IPS DF 4.7 (cell line): ENCODE results near the gene SPRYD7.
A peak's percentile ranks its signal among the peaks of the same experiment; 100 is the strongest.
"Not testable (repeated sequence)": the region's sequence is repeated elsewhere in the genome, so short reads cannot be mapped to it uniquely, and the experiment has no call there.

Experiments used
- DNase-seq: peaks from one replicate; pipeline ENCODE4 v3.0.0-alpha.2; 2013; ENCODE audit warnings: low spot score; ENCODE audit errors: extremely low read depth

The SPRYD7 gene

GRCh38 chr13:49933511-49933910 is 2.6 kb downstream of the SPRYD7 start:
- DNase-seq, result no peak

GRCh38 chr13:49932868-49933267 is 3.3 kb downstream of the SPRYD7 start:
- no peak for DNase-seq

DNA sequence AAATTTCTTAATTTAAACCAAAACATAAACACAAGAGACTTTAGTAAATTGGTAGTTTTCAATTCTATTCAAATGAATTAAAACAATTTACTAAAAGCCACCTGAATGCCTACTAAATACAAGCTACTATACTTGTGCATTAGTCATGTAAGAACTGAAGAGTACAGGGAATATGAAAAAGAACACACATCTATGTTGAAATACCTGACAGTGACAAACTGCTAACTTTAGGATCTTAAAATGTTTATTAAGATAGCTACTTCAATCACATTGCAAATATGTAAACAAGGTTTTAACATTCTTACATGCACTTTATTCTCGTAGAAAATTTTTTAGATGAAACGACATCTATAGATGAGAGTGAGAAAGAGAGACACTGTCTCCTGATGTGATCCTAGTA is 4.1 kb downstream of the SPRYD7 start:
- DNase-seq, result no peak

- DNase-seq, result no peak
These were observed 8.4 kb downstream of the SPRYD7 start for GRCh38 chr13:49927755-49928154.

GRCh38 chr13:49925881-49926418 is 10.2 kb downstream of the SPRYD7 start:
- no peak for DNase-seq

DNA sequence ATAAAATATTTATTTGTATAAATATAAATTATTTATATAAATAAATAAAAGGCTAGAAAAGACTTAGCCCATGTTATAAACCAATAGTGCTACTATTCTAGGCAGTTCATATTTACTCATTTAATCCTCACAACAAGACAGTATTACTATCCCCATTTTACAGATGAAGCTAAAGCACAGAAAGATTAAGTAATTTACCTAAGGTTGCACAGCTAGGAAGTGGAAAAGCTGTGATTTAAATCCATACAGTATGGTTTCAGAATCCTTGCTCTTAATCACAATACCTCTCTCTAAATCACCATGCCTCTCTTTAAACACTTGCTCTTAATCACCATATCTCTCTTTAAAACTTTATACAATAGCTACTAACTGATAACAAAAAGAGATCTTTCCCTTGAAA is 13.8 kb downstream of the SPRYD7 start:
- DNase-seq, result no peak

GRCh38 chr13:49920969-49921368 is 15.2 kb downstream of the SPRYD7 start:
- not testable (repeated sequence) for DNase-seq

DNA sequence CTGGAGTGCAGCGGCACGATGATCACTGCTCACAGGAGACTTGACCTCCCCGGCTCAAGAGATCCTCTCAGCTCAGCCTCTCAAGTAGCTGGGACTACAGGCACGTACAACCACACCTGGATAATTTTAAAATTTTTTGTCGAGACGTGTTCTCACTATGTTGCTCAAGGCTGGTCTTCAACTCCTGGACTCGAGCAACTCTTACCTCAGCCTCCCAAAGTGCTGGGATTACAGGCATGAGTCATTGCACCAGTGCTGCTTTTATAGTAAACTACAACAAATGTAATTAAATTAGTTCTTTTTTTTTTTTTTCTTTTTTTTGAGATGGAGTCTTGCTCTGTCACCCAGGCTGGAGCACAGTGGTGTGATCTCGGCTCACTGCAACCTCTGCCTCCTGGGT is 18.0 kb downstream of the SPRYD7 start:
- DNase-seq, result not testable (repeated sequence)

DNA sequence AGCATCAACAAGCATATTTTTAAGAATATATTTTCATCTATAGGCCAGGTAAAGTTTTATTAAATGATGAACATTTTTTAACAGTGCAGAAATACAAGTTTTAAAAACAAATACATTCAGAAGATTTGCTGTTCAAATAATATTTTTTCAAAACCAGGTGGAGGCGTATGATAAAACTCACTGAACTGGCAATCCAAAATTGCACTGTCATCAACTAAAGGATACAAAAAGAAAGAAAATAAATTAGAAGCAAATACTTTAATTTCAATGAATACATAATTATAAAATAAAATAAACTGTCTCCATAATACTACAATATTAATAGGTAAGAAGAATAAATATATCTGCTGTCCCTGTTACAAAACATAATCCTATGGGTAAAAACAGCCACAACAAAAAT is 21.2 kb downstream of the SPRYD7 start:
- DNase-seq, result no peak

DNA sequence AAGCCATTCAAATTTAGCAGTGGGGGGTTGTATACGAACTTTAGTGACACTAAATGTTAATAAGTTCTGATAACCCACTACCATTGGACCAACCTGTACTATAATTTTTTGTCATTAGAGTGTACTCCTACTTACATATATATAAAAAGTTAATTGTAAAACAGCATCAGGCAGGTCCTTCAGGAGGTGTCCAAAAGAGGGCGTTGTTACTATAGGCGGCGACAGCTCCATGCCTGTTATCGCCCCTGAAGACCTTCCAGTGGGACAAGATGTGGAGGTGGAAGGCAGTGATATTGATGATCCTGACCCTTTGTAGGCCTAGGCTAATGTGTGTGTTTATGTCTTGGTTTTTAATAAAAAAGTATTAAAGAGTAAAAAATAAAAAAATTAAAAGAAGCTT is 27.5 kb downstream of the SPRYD7 start:
- no peak for DNase-seq

DNA sequence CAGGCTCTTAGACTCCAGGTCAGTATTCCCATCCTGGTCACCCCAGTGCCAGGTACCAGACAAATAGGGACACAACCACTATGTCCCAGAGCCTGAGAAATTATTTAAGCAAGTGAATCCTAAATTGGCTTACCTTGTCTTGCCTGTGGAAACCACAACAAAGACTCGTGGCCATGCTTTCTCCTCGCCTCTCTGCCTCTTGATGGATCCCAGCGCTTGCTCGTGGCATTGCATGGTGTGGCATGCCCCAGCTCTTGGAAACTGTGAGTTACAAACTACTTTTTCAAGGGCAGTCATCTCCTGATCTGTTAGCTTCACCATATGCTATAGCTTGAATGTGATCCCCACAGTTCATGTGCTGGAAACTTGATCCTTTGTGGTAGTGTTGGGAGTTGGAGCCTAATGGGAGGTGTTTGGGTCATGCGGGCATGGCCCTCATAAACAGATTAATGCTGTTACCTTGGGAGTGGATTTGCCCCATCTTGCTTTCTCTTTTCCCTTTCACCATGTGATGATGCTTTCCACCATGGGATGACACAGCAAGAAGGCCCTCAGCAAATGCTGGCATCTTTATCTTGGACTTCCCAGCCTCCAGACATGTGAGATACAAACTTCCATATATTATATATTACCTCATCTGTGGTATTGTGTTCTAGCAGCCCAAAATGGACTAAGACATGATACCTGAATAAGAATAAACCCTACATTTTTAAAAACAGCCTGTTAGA is 31.2 kb downstream of the SPRYD7 start:
- no peak for DNase-seq

DNA sequence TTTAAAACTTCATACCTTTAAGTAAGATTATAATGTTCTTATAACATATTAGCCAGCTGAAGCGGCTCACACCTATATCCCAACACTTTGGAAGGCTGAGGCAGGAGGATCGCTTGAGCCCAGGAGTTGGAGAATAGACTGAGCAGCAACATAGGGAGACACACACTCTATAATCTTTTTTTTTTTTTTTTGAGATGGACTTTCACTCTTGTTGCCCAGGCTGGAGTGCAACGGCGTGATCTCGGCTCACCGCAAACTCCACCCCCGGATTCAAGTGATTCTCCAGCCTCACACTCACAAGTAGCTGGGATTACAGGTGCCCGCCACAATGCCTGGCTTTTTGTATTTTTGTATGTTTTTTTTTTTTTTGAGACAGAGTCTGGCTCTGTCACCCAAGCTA is 37.3 kb downstream of the SPRYD7 start:
- no peak for DNase-seq

- DNase-seq, result no peak
These were observed 38.4 kb downstream of the SPRYD7 start for GRCh38 chr13:49897713-49898112.

- no peak for DNase-seq
These were observed 40.3 kb downstream of the SPRYD7 start for GRCh38 chr13:49895826-49896225.

DNA sequence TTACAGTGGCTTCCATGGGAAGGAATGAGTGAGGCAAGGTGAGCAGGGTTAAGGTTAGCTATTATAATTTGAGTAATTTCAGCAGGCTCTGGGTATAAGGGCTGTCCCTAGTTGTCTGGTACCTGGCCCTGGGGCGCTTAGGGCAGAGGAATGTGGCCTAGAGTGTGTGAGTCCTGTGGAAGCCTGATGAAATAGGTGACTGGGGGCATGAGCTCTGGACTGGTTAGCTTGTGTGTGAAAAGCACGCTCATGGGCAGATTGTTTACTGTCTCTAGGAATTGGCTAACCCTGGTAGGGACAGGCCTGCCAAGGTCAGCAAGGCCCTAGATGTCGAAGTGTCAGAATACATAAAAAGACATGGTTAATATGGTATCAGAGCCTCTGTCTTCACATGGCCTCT is 42.5 kb downstream of the SPRYD7 start:
- no peak for DNase-seq

- DNase-seq, result no peak
These were observed 45.8 kb downstream of the SPRYD7 start for GRCh38 chr13:49890376-49890775.

- no peak for DNase-seq
These were observed 57.5 kb downstream of the SPRYD7 start for GRCh38 chr13:49878682-49879081.

- peak; percentile 2 for DNase-seq
These were observed 58.4 kb downstream of the SPRYD7 start for GRCh38 chr13:49877629-49878218.

DNA sequence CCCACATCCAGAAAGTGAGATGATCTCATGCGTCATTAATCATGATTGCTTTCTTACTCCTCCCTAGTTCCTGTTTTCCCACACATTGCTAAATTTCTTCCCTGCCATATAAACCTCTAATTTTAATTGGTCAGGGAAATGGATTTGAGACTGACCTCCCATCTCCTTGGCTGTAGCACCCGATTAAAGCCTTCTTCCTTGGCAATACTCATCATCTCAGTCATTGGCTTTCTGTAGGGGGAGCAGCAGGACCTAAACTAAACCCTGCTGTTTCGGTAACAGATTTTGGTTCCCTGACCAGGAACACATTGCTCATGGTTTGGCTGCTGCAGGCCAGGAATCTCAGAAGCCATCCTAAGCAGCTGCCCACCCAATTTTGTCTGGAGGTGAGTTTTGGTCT is 61.7 kb downstream of the SPRYD7 start:
- no peak for DNase-seq

GRCh38 chr13:49869519-49869918 is 66.6 kb downstream of the SPRYD7 start:
- no peak for DNase-seq

GRCh38 chr13:49867834-49868233 is 68.3 kb downstream of the SPRYD7 start:
- no peak for DNase-seq

GRCh38 chr13:49865218-49865617 is 70.9 kb downstream of the SPRYD7 start:
- no peak for DNase-seq

DNA sequence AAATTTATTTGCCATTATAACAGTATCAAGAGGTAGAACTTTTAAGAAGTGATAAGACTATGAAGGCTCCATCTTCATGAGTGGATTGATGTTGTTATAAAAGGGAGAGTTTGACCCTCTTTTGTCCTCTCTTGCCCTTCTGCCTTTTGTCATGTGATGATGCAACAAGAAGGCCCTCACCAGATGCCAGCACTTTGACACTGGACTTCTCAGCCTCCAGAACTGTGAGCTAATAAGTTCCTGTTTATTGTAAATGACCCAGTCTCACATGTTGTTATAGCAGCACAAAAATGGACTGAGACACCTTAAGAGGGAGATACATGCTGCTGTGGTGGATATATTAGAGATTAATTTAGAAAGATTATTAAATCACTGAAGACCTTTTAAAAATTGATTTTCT is 71.6 kb downstream of the SPRYD7 start:
- no peak for DNase-seq
